HCT116 (cell line): Measurements from ENCODE around the gene EXOC6B. TPM values are rescaled to one million over a fixed set of nuclear protein-coding genes. Genes with fewer than 3 reads are reported as not detected.

Experiments used
- ATAC-seq: fragments of 200-7000 bp; cut with Tn5 transposase; 2 replicates; pipeline ENCODE4 v1.9.1; 2020; ENCODE audit warnings: mild to moderate bottlenecking, moderate library complexity
- BruUV-seq: library from RNA; stranded (reverse); fragments of 400-500 nt; replicated peaks from 2 replicates; lab custom pipeline; 2021; lab: Mats Ljungman, UMichigan
- CTCF ChIA-PET: fragments of 300-600 bp; sonication (Branson Sonifier 250); formaldehyde crosslinking; loops from one replicate; lab custom pipeline; 2021; ENCODE audit warnings: antibody characterized with exemption; lab: Charles Lee
- POLR2A ChIA-PET: fragments of 300-600, 350-600 bp; sonication (Branson Sonifier 250); formaldehyde crosslinking; loops from one replicate; lab custom pipeline; 2021; ENCODE audit warnings: antibody characterized with exemption; lab: Charles Lee
- RAD21 ChIA-PET, 2 experiments: fragments of 300-600 bp; sonication (Branson Sonifier 250); formaldehyde crosslinking; loops; one replicate each; lab custom pipeline; 2023; ENCODE audit warnings: low total read pairs in 2 of 2; ENCODE audit not compliant: uncharacterized antibody in 2 of 2, unreplicated experiment in 2 of 2, low non-redundant PET in 1 of 2; lab: Charles Lee
- DNase-seq: peaks from one replicate; pipeline ENCODE4 v3.0.0-alpha.2; 2010; ENCODE audit warnings: low read depth, low spot score
- H2AFZ ChIP-seq: fragments of 200-600 bp; shearing (Covaris generic), sonication (generic); 2 replicates; pipeline ENCODE4 v1.6.1; 2017; ENCODE audit warnings: low read depth, mixed run types, mixed read lengths, antibody characterized with exemption, low read length; ENCODE audit not compliant: poor library complexity, severe bottlenecking
- H3K27ac ChIP-seq: 2 replicates; pipeline ENCODE4 v1.5.1; 2012; ENCODE audit warnings: low read depth, low read length
- H3K27me3 ChIP-seq: fragments of 200-600 bp; sonication (generic); 2 replicates; pipeline ENCODE4 v1.6.1; 2016; ENCODE audit warnings: mixed run types, low read length, mixed read lengths; ENCODE audit not compliant: insufficient read depth
- H3K36me3 ChIP-seq, 2 experiments: fragments of 200-500 bp in 1 of 2; fragments of 200-600 bp in 1 of 2; sonication (Bioruptor generic) in 1 of 2; sonication (generic) in 1 of 2; 2 replicates each; pipeline versions ENCODE4 v1.5.1 to v1.6.1; 2014 to 2016; ENCODE audit warnings: low read length in 2 of 2, inconsistent platforms in 1 of 2, mixed read lengths in 1 of 2, mixed run types in 1 of 2; ENCODE audit not compliant: insufficient read depth in 2 of 2, control insufficient read depth in 1 of 2
- H3K4me1 ChIP-seq, 2 experiments: fragments of 200-600 bp in 1 of 2; sonication (generic) in 1 of 2; 2 replicates each; pipeline versions ENCODE4 v1.5.1 to v1.6.1; 2012 to 2017; ENCODE audit warnings: low read length in 2 of 2, inconsistent platforms in 1 of 2, mild to moderate bottlenecking in 1 of 2, mixed read lengths in 1 of 2, mixed run types in 1 of 2, moderate library complexity in 1 of 2; ENCODE audit not compliant: insufficient read depth in 2 of 2, control insufficient read depth in 1 of 2
- H3K4me2 ChIP-seq: fragments of 200-600 bp; sonication (generic); 2 replicates; pipeline ENCODE4 v1.6.1; 2017; ENCODE audit warnings: mixed run types, low read length, mixed read lengths
- H3K4me3 ChIP-seq, 2 experiments: fragments of 200-600 bp in 1 of 2; sonication (generic) in 1 of 2; replicated peaks in 1 of 2; 2 replicates each; pipeline ENCODE4 v1.5.1; 2011 to 2016; ENCODE audit warnings: low read length in 2 of 2, control low read depth in 1 of 2, low read depth in 1 of 2, mild to moderate bottlenecking in 1 of 2, mixed read lengths in 1 of 2, mixed run types in 1 of 2
- H3K79me2 ChIP-seq: fragments of 200-600 bp; sonication (generic); 2 replicates; pipeline ENCODE4 v1.6.1; 2017; ENCODE audit warnings: mild to moderate bottlenecking, mixed run types, low read length, moderate library complexity, mixed read lengths; ENCODE audit not compliant: insufficient read depth
- H3K9ac ChIP-seq: fragments of 200-600 bp; sonication (generic); 2 replicates; pipeline ENCODE4 v1.6.1; 2016; ENCODE audit warnings: low read length, mixed read lengths
- H3K9me2 ChIP-seq: fragments of 200-600 bp; sonication (generic), shearing (Covaris generic); 2 replicates; pipeline ENCODE4 v1.6.1; 2017; ENCODE audit warnings: mixed run types, mild to moderate bottlenecking, moderate library complexity; ENCODE audit not compliant: insufficient read depth
- H3K9me3 ChIP-seq, 2 experiments: fragments of 200-500 bp in 1 of 2; fragments of 200-600 bp in 1 of 2; sonication (Bioruptor generic) in 1 of 2; sonication (generic) in 1 of 2; 2 replicates each; pipeline ENCODE4 v1.6.1; 2014 to 2017; ENCODE audit warnings: low read length in 2 of 2, mixed read lengths in 2 of 2, inconsistent platforms in 1 of 2, low read depth in 1 of 2, mild to moderate bottlenecking in 1 of 2, mixed run types in 1 of 2, moderate library complexity in 1 of 2; ENCODE audit not compliant: control insufficient read depth in 1 of 2, insufficient read depth in 1 of 2
- H4K20me1 ChIP-seq: fragments of 200-600 bp; sonication (generic), shearing (Covaris generic); 2 replicates; pipeline ENCODE4 v1.6.1; 2017; ENCODE audit warnings: mixed run types, mild to moderate bottlenecking, moderate library complexity; ENCODE audit not compliant: insufficient read depth
- CBX3 ChIP-seq: IDR thresholded peaks from 2 replicates; pipeline ENCODE4 v1.6.1; 2012; ENCODE audit warnings: low read depth
- EZH2 ChIP-seq: fragments of 200-600 bp; sonication (generic); IDR thresholded peaks from 2 replicates; pipeline ENCODE4 v1.6.1; 2017; ENCODE audit warnings: antibody characterized with exemption, mixed run types
- EZH2phosphoT487 ChIP-seq: fragments of 200-600 bp; IDR thresholded peaks from 2 replicates; pipeline ENCODE4 v1.6.1; 2018; ENCODE audit warnings: antibody characterized with exemption, borderline replicate concordance
- FOSL1 ChIP-seq: IDR thresholded peaks from 2 replicates; pipeline ENCODE4 v1.6.1; 2012; ENCODE audit warnings: low read depth
- JUND ChIP-seq: IDR thresholded peaks from 2 replicates; pipeline ENCODE4 v1.6.1; 2012
- POLR2A ChIP-seq: IDR thresholded peaks from 2 replicates; pipeline ENCODE4 v1.7.0; 2011; ENCODE audit warnings: borderline replicate concordance; ENCODE audit not compliant: insufficient read depth, insufficient read length; ENCODE audit errors: extremely low read depth
- SIN3A ChIP-seq: IDR thresholded peaks from 2 replicates; pipeline ENCODE4 v1.6.1; 2012; ENCODE audit warnings: low read depth
- SP1 ChIP-seq: IDR thresholded peaks from 2 replicates; pipeline ENCODE4 v1.6.1; 2012; ENCODE audit warnings: low read depth
- SRF ChIP-seq: IDR thresholded peaks from 2 replicates; pipeline ENCODE4 v1.6.1; 2012; ENCODE audit warnings: low read depth
- YY1 ChIP-seq: IDR thresholded peaks from 2 replicates; pipeline ENCODE4 v1.6.1; 2011; ENCODE audit warnings: low read length, low read depth, moderate library complexity, mild to moderate bottlenecking; ENCODE audit not compliant: insufficient replicate concordance; ENCODE audit errors: extremely low read depth
- ZFX ChIP-seq: fragments of 450-650 bp; IDR thresholded peaks from 2 replicates; pipeline ENCODE4 v1.6.1; 2017
- intact Hi-C: fragments of 100-400 bp; cut with micrococcal nuclease; formaldehyde crosslinking; loops from 2 replicates; pipeline ENCODE4 v1.10.0; 2022
- total RNA-seq: library from RNA; stranded (reverse); gene quantifications from one replicate; pipeline ENCODE4 v1.2.1, GENCODE V29; 2021; ENCODE audit not compliant: unreplicated experiment
- TF ChIP-seq, protein P1 (sequence below): IDR thresholded peaks from 2 replicates; pipeline ENCODE4 v1.6.1; 2012; ENCODE audit warnings: low read depth

Gene EXOC6B
- total RNA-seq, 1 experiment from 2014 or later: 25.4 TPM

- POLR2A ChIA-PET: no interaction called here
- intact Hi-C loops: no loop called here
- Histone ChIP-seq H4K20me1 (no peaks in the 10 kb centered on the region), H2AFZ (no peak overlapping the region), H3K79me2 (no peaks in the 10 kb centered on the region), H3K9me3 (no peaks in the 10 kb centered on the region), H3K4me1 (no peaks in the 10 kb centered on the region), H3K4me2 (no peak overlapping the region), H3K9me2 (no peaks in the 10 kb centered on the region), H3K4me3 (no peak overlapping the region), H3K9ac (no peak overlapping the region), H3K27ac (no peak overlapping the region), H3K27me3 (no peaks in the 10 kb centered on the region), H3K36me3 (no peaks in the 10 kb centered on the region)
- CTCF ChIA-PET: no interaction called here
- TF ChIP-seq SRF (no peak), SP1 (no peak), POLR2A (no peak), ZFX (no peak), JUND (no peak), EZH2phosphoT487 (no peak), YY1 (no peak), EZH2 (no peak), CBX3 (no peak), SIN3A (no peak), FOSL1 (no peak)
- TF ChIP-seq, protein P1, sequence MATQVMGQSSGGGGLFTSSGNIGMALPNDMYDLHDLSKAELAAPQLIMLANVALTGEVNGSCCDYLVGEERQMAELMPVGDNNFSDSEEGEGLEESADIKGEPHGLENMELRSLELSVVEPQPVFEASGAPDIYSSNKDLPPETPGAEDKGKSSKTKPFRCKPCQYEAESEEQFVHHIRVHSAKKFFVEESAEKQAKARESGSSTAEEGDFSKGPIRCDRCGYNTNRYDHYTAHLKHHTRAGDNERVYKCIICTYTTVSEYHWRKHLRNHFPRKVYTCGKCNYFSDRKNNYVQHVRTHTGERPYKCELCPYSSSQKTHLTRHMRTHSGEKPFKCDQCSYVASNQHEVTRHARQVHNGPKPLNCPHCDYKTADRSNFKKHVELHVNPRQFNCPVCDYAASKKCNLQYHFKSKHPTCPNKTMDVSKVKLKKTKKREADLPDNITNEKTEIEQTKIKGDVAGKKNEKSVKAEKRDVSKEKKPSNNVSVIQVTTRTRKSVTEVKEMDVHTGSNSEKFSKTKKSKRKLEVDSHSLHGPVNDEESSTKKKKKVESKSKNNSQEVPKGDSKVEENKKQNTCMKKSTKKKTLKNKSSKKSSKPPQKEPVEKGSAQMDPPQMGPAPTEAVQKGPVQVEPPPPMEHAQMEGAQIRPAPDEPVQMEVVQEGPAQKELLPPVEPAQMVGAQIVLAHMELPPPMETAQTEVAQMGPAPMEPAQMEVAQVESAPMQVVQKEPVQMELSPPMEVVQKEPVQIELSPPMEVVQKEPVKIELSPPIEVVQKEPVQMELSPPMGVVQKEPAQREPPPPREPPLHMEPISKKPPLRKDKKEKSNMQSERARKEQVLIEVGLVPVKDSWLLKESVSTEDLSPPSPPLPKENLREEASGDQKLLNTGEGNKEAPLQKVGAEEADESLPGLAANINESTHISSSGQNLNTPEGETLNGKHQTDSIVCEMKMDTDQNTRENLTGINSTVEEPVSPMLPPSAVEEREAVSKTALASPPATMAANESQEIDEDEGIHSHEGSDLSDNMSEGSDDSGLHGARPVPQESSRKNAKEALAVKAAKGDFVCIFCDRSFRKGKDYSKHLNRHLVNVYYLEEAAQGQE: no peak
- RAD21 ChIA-PET: no interaction called here
- BruUV-seq: no TSS peak
- ATAC-seq (no peak), DNase-seq (no peak)
Measured at GRCh38 chr2:72378753-72379348, 447.0 kb downstream of the EXOC6B start.
